ENCODE data around the gene FAF1.
"Not testable (repeated sequence)": the region's sequence is repeated elsewhere in the genome, so short reads cannot be mapped to it uniquely, and the experiment has no call there.

Gene FAF1

GRCh38 chr1:50836117-50836516, 124.0 kb downstream of the FAF1 start:
- no peak for DNase-seq

DNA sequence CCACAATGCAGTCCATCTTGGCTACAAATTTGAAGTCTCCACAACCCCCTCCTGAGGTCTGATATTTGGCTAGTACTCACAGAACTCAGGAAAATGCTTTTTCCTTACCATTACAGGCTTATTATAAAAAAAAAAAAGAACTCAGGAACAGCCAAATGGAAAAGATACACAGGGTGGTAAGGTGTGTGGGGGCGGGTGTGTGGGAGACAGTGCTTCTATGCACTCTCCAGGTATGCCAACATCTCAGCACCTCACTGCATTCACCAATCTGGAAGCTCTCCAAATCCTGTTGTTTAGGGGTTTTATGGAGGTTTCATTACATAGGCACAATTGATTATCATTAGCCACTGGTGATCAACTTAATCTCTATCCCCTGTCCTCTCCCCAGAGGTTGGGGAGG, 126.9 kb downstream of the FAF1 start:
- DNase-seq, result no peak

DNA sequence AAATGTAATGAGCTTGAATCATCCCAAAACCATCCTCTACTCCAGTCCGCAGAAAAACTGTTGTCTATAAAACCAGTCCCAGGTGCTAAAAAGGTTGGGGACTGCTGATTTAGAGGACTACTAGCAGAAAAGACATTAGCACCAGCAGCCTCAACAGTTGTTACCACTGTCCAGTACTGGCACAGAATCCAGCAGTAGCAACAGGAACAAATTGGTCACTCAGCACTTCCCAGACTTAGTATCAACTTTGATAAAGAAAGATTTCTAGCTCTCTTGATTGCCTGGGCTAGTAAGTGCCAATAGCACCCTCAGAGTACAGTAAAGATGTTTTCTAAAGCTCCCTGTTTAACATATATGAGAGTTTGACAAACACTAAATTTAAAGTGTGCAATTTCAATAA, 127.9 kb downstream of the FAF1 start:
- DNase-seq, result no peak

GRCh38 chr1:50831300-50832061, 128.6 kb downstream of the FAF1 start:
- no peak for DNase-seq

DNA sequence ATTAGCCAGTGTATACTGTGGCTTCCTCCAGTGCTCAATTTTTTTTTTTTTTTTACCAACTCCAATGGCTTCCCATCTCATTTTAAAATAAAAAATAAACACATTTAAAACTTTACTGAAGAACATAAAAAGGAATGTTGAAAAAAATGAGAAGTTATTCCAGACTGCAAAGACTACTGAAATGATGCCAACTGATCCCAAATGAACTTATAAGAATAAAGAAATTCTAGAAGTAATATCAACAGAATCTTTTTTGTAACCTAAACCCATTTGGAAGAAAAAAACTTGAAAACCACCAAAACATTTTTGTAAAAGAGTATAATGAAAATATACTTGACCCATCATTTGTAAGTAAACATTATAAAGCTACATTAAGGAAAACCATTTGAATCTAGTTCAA, 129.4 kb downstream of the FAF1 start:
- no peak for DNase-seq

DNA sequence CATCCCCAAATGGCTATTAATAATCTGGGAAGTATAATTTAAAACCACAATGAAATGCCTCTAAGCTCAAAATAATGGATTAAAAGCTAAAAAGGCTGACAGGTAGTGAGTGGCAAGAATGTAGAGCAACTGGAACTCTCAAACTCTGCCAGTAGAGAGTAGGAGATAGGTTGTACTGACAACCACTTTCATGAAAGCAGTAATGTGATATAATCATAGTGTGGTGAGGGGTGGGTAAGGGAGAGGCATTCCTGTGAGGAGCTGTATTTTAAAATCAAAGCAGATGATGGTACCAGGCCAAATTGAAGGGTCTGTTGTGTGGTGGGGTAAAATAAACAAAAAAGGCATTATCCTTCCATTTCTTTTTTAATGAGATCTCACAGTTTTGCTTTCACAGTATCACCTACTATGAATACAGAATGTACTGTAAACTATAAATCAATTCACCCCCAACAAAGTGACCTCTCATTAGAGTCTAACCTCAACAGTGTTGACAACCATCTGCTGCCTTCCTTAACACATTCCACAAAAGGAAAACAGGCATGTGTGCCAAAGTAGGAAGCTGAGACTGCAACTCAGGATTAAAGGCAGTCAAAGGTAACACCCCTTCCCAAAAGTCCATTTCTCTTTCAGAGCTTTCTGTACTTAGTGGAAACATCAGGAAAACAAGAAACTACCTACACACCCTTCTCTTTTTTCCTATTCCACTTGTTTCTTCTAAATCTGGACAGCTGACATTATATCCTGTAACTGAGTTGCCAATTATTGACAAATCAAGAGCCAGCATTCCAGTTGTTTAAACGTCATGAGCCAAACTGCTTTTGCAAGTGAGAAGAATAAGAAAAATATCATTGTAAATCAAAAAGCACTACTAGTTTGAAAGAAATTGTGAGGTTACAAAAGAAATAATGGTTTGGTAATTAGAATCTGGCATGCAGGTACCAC, 130.8 kb downstream of the FAF1 start:
- no peak for DNase-seq

DNA sequence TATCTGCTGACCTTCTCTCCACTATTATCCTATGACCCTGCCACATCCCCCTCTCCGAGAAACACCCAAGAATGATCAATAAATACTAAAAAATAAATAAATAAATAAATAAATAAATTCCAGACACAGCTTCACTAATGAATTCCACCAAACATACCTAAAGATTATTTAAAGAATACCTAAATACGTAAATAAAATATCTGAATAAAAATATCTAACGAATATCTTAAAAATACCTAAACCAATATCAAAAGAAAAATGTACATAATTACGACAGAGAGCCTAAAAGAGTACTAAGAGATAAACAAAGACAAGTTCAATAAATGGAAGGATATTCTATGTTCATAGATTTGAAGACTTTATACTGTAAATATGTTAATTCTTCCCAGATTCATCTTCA, 132.5 kb downstream of the FAF1 start:
- DNase-seq, result no peak

GRCh38 chr1:50826792-50827191, 133.3 kb downstream of the FAF1 start:
- not testable (repeated sequence) for DNase-seq

DNA sequence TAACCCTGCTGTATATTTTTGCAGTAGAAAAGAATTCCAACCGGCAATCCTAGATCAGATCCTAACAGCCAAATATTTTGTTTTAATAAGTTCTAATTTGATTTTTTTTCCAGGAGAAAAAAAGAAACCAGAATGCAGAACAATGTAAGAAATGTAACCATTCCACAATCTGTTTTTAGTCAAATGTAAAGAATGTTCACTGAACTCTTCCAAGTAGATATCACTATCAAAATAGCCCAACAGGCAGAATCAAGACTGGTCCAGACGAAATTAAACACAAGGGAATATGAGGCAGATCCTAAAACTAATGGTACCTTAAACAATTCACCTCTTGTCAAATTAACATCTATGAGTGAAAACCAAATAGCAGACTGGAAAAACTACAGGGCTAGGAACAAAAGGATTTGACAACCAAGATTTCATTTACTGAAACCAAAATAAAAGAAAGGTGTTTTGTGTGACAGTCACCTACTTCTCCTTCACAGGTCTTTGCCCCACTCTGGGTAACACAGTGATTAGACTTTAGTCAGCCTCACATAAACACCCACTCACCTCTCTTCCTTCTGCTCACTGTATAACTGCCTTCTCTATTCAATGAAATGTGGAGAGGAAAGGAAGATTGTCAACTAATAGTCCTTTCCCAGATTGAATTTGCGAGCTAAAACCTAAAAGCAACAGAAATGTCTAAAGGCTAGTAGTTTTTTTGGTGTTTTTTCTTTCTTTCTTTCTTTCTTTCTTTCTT, 137.9 kb downstream of the FAF1 start:
- no peak for DNase-seq

GRCh38 chr1:50820545-50820944, 139.5 kb downstream of the FAF1 start:
- DNase-seq, result no peak

DNA sequence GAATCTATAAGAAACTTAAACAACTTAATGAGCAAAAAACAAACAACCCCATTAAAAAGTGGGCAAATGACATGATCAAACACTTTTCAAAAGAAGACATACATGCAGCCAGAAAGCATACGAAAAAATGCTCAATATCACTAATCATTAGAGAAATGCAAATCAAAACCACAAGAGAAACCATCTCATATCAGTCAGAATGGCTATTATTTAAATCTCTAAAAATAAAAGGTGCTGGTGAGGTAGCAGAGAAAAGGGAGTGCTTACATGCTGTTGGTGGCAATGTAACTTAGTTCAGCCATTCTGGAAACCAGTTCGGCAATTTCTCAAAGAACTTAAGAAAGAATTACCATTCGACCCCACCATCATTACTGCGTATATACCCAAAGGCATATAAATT, 147.7 kb downstream of the FAF1 start:
- DNase-seq, result no peak

DNA sequence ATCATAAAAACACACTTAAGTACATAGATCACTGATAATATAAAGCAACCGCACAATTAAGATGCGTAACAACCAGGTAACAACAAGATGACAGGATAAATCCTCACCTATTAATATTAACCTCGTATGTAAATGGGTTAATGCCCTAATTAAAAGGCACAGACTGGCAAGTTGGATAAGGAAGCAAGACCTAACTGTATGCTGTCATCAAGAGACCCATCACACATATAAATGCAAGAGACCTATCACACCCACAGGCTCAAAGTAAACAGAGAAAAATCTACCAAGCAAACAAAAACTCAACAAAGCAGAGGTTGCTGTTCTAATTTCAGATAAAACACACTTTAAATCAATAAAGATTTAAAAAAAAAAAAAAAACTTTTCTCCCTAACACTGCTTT, 151.8 kb downstream of the FAF1 start:
- no peak for DNase-seq

DNA sequence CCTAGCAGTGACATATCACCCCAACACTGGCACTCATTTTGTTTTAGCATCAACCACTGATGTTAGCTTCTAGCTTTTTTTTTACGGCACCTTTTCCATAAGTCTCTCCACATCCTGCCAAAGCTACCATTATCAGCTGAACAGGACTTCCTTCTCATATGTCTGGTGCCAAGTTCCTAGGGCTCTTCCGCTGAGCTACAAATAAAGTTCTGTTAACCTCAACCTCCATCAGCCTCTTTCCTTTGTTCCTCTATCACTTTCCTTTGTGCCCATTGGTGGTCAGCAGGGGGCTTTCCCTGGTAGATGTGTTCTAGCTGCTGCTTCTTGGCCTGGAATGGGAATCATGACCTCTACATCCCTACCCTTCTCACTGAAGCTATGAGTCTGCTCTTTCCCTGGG, 163.8 kb downstream of the FAF1 start:
- no peak for DNase-seq

DNA sequence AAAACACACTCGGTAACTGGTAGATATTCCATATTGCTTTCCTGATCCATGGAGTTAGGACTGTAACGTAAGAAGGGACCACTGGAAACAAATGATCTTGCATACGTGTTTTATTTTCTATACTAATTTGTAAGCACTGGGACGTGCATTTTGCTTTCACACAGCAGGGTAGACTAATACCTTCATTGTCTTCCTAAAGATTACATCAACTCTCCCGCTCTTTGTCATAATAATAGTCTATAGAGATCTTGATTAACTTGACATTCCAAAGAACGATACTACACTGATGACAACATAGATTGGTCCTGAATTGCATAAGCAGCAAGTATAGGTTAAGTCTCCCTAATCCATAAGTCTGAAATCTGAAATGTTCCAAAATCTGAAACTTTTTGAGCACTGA, 166.5 kb downstream of the FAF1 start:
- DNase-seq, result no peak

DNA sequence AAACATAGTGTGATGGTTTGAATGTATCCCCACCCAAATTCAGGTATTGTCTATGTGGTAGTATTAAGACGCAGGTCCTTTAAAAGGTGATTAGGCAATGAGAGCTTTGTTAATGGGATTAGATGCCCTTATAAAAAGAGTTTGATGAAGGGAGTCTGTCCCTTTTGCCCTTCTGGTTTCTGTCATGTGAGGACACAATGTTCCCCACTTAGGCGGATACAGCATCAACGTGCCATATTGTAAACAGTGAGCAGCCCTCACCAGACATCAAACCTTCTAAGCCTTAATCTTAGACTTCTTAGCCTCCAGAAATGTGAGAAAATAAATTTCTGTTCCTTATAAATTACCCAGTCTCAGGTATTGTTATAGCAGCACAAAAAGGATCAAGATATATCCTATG, 172.8 kb downstream of the FAF1 start:
- DNase-seq, result no peak

DNA sequence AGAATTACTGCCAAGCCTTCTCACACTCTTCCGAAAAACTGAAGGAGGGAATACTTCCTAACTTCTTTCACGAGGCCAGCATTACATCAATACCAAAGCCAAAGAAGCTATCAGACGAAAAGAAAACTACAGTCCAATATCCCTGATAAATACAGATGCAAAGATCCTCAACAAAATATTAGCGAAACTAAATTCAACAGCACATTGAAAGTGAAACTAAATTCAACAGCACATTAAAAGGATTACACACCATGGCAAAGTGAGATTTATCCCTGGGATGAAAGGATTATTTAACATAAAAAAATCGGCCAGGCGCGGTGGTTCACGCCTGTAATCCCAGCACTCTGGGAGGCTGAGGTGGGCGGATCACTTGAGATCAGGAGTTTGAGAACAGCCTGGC, 176.8 kb downstream of the FAF1 start:
- DNase-seq, result no peak

GRCh38 chr1:50780797-50781196, 179.3 kb downstream of the FAF1 start:
- DNase-seq, result no peak

DNA sequence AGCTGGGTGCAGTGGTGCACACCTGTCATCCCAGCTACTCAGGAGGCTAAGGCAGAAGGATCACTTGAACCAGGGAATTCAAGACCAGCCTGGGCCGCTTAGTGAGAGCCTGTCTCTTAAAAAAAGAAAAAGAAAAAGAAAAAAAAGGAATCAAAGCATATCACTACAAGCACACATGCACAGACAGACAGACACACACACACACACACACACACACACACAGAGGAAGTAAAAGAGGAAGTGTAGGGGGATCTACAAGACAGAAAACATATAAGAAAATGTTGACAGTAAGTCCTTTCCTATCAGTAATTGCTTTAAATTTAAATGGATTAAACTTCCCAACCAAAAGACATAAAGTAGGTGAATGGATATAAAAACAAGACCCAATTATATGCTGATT, 180.3 kb downstream of the FAF1 start:
- no peak for DNase-seq

- DNase-seq, result no peak
These were observed 184.3 kb downstream of the FAF1 start for GRCh38 chr1:50775740-50776139.

GRCh38 chr1:50774759-50775351, 185.2 kb downstream of the FAF1 start:
- peak; percentile 46 for DNase-seq

DNA sequence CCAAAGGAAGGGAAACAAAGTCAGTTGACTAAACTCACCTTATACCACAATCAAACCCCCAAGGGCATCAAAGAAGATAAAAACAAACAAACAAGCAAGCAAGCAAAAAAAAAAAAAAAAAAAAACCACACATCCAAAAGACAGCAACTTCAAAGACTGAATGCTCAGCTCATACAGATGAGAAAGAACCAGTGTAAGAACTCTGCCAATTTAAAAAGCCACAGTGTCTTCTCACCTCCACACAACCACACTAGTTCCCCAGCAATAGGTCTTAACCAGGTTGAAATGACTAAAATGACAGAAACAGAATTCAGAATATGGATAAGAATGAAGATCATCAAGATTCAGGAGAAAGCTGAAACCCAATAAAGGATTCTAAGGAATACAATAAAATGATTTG, 193.4 kb downstream of the FAF1 start:
- DNase-seq, result no peak

DNA sequence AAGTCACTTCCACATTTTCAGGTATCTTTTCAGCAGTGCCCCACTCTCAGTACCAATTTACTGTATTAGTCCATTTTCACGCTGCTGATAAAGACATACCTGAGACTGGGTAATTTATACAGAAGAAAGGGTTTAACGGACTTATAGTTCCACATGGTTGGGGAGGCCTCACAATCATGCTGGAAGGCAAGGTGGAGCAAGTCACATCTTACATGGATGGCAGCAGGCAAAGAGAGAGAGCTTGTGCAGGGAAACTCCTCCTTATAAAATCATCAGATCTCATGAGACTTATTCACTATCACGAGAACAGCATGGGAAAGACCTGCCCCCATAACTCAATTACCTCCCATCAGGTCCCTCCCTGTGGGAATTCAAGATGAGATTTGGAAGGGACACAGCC, 203.5 kb downstream of the FAF1 start:
- not testable (repeated sequence) for DNase-seq

DNA sequence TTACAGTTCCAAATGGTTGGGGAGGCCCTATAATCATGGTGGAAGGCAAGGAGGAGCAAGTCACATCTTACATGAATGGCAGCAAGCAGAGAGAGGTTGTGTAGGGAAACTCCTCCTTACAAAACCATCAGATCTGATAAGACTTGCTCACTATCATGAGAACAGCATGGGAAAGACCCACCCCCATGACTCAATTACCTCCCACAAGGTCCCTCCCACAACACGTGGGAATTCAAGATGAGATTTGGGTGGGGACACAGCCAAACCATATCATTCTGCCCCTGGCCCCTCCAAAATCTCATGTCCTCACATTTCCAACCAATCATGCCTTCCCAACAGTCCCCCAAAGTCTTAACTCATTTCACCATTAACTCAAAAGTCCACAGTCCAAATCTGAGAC, 205.3 kb downstream of the FAF1 start:
- DNase-seq, result not testable (repeated sequence)
